CD4-positive, alpha-beta T cell treated with Interleukin-12 subunit alpha and Interleukin-12 subunit beta, for 1 hour (primary cell): Measurements from ENCODE around the gene GGPS1.
"Not testable (repeated sequence)": the region's sequence is repeated elsewhere in the genome, so short reads cannot be mapped to it uniquely, and the experiment has no call there.

ENCODE experiments used
- DNase-seq: peaks from one replicate; pipeline ENCODE4 v3.0.0-alpha.2; 2020

GGPS1 gene

GRCh38 chr1:235342471-235342870 lies 14.1 kb downstream of the GGPS1 start:
- DNase-seq, result no peak

DNA sequence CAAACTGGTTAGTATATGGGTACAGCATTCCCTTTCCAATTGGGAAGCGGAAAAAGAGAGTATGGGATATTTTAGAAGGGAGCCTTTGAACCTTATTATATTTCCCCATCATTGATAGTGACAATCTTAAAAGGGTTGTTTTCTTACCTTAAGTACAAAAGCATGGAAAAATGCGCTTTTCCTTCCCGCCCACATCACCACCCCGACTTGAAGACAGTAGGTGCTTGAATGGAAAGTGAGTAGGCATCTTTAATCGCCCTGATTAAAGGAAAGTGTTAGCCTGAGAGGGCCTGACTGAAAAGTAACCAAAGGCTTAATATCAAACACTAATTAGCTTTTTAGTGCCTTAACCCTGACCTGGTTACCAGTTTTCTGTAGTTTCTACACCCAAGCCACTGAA lies 15.4 kb downstream of the GGPS1 start:
- DNase-seq, result no peak

GRCh38 chr1:235351441-235351840 lies 23.1 kb downstream of the GGPS1 start:
- DNase-seq, result no peak

DNA sequence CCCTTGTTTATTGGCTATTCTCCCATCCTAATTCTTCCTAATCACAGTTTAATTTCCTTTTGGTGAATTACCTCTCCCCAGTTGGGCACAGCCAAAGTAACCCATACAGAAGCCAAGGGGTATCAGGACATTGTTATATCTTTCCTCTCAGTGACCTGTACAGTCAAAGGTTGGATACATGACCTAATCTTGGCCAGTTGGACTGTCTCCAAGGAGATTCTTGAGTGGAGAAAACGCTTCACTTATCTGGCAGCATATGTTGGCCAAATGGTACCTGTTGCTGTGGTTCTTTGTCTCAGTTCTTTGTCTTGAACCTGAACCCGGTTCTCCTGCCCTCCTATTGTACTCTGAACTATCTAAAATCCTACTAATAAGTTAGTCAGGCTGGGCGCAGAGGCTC lies 23.5 kb downstream of the GGPS1 start:
- no peak for DNase-seq

- DNase-seq, result no peak
Measured at GRCh38 chr1:235357485-235358373, 29.4 kb downstream of the GGPS1 start.

GRCh38 chr1:235358899-235359298 lies 30.5 kb downstream of the GGPS1 start:
- DNase-seq, result no peak

DNA sequence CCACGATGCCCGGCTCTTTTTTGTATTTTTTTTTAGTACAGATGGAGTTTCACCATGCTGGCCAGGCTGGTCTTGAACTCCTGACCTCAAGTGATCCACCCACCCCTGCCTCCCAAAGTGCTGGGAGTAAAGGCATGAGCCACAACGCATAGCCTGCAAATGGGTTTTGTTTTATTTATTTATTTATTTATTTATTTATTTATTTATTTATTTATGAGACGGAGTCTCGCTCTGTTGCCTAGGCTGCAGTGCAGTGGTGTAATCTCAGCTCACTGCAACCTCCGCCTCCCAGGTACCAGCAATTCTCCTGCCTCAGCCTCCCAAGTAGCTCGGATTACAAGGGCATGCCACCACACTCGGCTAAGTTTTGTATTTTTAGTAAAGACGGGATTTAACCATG lies 35.8 kb downstream of the GGPS1 start:
- DNase-seq, result not testable (repeated sequence)

DNA sequence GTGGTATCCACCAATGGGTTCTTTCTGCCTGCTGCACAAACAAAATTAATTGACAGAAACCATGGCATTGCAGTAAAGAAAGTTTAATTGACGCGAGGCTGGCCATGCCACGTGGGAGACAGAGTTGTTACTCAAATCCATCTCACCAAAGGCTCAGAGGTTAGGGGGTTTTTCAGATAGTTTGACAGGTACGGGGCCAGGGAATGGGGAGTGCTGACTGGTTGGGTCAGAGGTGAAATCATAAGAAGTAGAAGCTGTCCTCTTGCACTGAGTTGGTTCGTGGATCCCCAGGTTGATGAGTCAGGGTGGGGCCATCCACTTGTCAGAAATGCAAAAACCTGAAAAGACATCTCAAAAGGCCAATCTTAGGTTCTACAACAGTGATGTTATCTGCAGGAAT lies 37.9 kb downstream of the GGPS1 start:
- no peak for DNase-seq

- DNase-seq, result peak; percentile 86
Measured at GRCh38 chr1:235367000-235367908, 38.9 kb downstream of the GGPS1 start, which contains the start of gene TBCE. Gene TBCE, plus strand, starts transcription at chr1:235367427. Its CDS starts 12,623 bp downstream, at chr1:235380050.

DNA sequence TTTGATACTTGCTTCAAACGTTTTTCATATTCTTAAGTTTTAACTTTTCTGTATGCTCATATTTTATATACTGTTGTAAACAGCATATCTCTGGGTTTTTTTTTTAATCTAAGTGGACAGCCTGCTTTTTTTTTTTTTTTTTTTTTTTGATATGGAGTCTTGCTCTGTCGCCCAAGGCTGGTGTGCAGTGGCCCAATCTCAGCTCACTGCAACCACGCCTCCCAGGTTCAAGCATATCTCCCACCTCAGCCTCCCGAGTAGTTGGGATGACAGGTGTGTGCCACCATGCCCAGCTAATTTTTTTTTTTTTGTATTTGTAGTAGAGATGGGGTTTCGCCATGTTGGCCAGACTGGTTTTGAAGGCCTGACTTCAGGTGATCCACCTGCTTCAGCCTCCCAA lies 40.1 kb downstream of the GGPS1 start:
- DNase-seq, result no peak

DNA sequence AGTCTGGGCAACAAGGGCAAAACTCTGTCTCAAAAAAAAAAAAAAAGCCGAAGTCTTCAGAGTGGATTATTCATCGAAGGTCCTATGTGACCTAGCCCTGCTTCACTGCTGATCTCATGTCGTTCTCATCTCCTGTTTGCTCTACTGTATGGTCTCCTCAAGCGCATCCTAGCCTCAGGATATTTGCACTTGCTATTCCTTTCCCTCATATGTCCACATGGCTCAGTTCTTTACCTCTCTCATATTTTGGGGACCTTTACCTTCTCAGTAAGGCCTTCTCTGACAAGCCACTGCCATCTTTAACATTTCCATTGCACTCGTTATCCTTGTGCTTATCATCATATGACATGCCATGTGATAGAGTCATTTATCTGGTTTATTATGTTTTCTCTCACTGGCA lies 41.4 kb downstream of the GGPS1 start:
- DNase-seq, result no peak

DNA sequence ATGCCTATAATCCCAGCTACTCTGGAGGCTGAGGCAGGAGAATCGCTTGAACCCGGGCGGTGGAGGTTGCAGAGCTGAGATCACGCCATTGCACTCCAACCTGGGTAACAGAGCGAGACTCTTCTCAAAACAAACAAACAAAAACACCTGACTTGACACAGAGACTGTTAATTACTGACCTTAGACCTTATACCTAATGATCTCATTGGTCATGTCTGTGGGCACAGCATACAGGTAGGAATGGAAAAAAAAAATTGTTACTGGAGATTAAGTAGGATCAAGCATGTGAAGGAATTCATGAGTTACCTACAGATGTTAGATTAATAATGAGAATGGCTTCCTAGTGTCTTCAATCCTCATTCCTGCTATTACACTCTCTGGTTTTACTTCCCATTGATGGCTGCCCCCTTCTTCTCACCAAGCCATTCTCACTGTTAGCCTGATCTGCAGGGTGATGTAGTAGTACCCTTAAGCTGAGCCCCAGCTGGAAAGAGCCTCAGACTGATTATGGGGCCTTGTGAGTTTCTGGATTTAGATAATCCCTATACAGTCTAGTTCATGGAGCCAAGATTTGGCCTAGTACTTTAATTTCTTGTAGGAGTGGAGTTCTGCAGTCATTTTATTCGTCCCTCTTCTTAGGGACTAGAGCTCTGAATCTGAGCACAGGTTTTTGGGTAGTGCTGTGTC lies 47.7 kb downstream of the GGPS1 start:
- DNase-seq, result no peak

- DNase-seq, result not testable (repeated sequence)
Measured at GRCh38 chr1:235378134-235378735, 49.9 kb downstream of the GGPS1 start.

DNA sequence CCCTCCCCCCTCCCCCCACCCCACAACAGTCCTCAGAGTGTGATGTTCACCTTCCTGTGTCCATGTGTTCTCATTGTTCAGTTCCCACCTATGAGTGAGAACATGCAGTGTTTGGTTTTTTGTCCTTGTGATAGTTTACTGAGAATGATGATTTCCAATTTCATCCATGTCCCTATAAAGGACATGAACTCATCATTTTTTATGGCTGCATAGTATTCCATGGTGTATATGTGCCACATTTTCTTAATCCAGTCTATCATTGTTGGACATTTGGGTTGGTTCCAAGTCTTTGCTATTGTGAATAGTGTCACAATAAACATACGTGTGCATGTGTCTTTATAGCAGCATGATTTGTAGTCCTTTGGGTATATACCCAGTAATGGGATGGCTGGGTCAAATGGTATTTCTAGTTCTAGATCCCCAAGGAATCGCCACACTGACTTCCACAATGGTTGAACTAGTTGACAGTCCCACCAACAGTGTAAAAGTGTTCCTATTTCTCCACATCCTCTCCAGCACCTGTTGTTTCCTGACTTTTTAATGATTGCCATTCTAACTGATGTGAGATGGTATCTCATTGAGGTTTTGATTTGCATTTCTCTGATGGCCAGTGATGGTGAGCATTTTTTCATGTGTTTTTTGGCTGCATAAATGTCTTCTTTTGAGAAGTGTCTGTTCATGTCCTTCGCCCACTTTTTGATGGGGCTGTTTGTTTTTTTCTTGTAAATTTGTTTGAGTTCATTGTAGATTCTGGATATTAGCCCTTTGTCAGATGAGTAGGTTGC lies 53.8 kb downstream of the GGPS1 start:
- not testable (repeated sequence) for DNase-seq

DNA sequence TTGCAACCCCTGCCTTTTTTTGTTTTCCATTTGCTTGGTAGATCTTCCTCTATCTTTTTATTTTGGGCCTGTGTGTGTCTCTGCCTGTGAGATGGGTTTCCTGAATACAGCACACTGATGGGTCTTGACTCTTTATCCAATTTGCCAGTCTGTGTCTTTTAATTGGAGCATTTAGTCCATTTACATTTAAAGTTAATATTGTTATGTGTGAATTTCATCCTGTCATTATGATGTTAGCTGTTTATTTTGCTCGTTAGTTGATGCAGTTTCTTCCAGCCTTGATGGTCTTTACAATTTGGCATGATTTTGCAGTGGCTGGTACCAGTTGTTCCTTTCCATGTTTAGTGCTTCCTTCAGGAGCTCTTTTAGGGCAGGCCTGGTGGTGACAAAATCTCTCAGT lies 57.3 kb downstream of the GGPS1 start:
- not testable (repeated sequence) for DNase-seq

GRCh38 chr1:235391874-235392273 lies 63.5 kb downstream of the GGPS1 start:
- DNase-seq, result no peak
